HL-60/S4 treated with retinoic acid at 250 ng/mL for 4 days and 3 days (cell line): ENCODE measurements around the gene GSG1L.

Experiments used
- in situ Hi-C: fragments of 300-500 bp; cut with MboI; formaldehyde crosslinking; loops from 2 replicates; pipeline ENCODE4 v1.7.0; 2022; ENCODE audit warnings: low sequenced_read_pairs

Gene GSG1L

GRCh38 chr16:27802664-27803439 lies 260.7 kb downstream of the GSG1L start:
- in situ Hi-C loops = no loop called here

- in situ Hi-C loops = no loop called here
These were observed 262.1 kb downstream of the GSG1L start for GRCh38 chr16:27801289-27801945.

- in situ Hi-C loops = no loop called here
These were observed 262.7 kb downstream of the GSG1L start for GRCh38 chr16:27800817-27801216.

GRCh38 chr16:27799896-27800295 lies 263.6 kb downstream of the GSG1L start:
- in situ Hi-C loops = no loop called here

GRCh38 chr16:27798241-27798640 lies 265.3 kb downstream of the GSG1L start:
- in situ Hi-C loops = no loop called here

GRCh38 chr16:27795992-27796614 lies 267.4 kb downstream of the GSG1L start:
- in situ Hi-C loops = no loop called here

- in situ Hi-C loops = no loop called here
These were observed 270.3 kb downstream of the GSG1L start for GRCh38 chr16:27793249-27793622.

- in situ Hi-C loops = no loop called here
These were observed 270.8 kb downstream of the GSG1L start for GRCh38 chr16:27792486-27793248.

GRCh38 chr16:27791404-27791719 lies 272.2 kb downstream of the GSG1L start:
- in situ Hi-C loops = no loop called here

GRCh38 chr16:27790546-27791403 lies 272.7 kb downstream of the GSG1L start:
- in situ Hi-C loops = no loop called here

- in situ Hi-C loops = no loop called here
These were observed 273.8 kb downstream of the GSG1L start for GRCh38 chr16:27789595-27790241.

GRCh38 chr16:27789150-27789549 lies 274.4 kb downstream of the GSG1L start:
- in situ Hi-C loops = no loop called here

GRCh38 chr16:27787665-27788064 lies 275.8 kb downstream of the GSG1L start:
- in situ Hi-C loops = no loop called here

- in situ Hi-C loops = no loop called here
These were observed 276.4 kb downstream of the GSG1L start for GRCh38 chr16:27786923-27787625.

GRCh38 chr16:27786221-27786922 lies 277.1 kb downstream of the GSG1L start:
- in situ Hi-C loops = no loop called here

GRCh38 chr16:27785307-27785678 lies 278.2 kb downstream of the GSG1L start:
- in situ Hi-C loops = no loop called here

- in situ Hi-C loops = no loop called here
These were observed 278.9 kb downstream of the GSG1L start for GRCh38 chr16:27784351-27785306.
